ENCODE data around the gene RGS7. TPM values are rescaled to one million over a fixed set of nuclear protein-coding genes. Genes with fewer than 3 reads are reported as not detected.

The RGS7 gene
- total RNA-seq, 1 donor from 2014 or later = 0.18 TPM

- no peak overlapping the region for H3K9ac ChIP-seq (ENCODE audit: low read length)
- Mint-ChIP-seq H3K27ac (ENCODE audit: unreplicated experiment) (no peak overlapping the region), H3K4me3 (ENCODE audit: unreplicated experiment) (no peak overlapping the region), H3K27me3 (ENCODE audit: low read depth, unreplicated experiment) (no peaks in the 10 kb centered on the region), H3K36me3 (ENCODE audit: low read depth, unreplicated experiment) (no peaks in the 10 kb centered on the region), H3K4me1 (ENCODE audit: low read depth, unreplicated experiment) (peaks cover 3% of the 10 kb centered on the region), H3K9me3 (ENCODE audit: unreplicated experiment) (no peaks in the 10 kb centered on the region)
- no peaks in the 10 kb centered on the region for H3K79me2 ChIP-seq (ENCODE audit: insufficient read depth, low read length)
- no peaks in the 10 kb centered on the region for H3K36me3 ChIP-seq (ENCODE audit: insufficient read depth, low read length)
- no peaks in the 10 kb centered on the region for H3K9me3 ChIP-seq (ENCODE audit: insufficient read depth, low read depth, low read length)
- H3K4me2 ChIP-seq (ENCODE audit: low read length) = no peak overlapping the region
- no peaks in the 10 kb centered on the region for H3K4me1 ChIP-seq (ENCODE audit: insufficient read depth, low read length)
- TF ChIP-seq EZH2 (IDR thresholded peaks at IDR 0.05; ENCODE audit: insufficient read depth, low read length) = no peak
- TF ChIP-seq, protein P1, sequence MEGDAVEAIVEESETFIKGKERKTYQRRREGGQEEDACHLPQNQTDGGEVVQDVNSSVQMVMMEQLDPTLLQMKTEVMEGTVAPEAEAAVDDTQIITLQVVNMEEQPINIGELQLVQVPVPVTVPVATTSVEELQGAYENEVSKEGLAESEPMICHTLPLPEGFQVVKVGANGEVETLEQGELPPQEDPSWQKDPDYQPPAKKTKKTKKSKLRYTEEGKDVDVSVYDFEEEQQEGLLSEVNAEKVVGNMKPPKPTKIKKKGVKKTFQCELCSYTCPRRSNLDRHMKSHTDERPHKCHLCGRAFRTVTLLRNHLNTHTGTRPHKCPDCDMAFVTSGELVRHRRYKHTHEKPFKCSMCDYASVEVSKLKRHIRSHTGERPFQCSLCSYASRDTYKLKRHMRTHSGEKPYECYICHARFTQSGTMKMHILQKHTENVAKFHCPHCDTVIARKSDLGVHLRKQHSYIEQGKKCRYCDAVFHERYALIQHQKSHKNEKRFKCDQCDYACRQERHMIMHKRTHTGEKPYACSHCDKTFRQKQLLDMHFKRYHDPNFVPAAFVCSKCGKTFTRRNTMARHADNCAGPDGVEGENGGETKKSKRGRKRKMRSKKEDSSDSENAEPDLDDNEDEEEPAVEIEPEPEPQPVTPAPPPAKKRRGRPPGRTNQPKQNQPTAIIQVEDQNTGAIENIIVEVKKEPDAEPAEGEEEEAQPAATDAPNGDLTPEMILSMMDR (IDR thresholded peaks at IDR 0.05; ENCODE audit: insufficient read depth, low read depth, low read length) = no peak
- H2AFZ ChIP-seq (ENCODE audit: low read depth, low read length) = no peak overlapping the region
- no peaks in the 10 kb centered on the region for H4K20me1 ChIP-seq (ENCODE audit: insufficient read depth, low read length)
- H3K27ac ChIP-seq (ENCODE audit: low read depth, low read length) = no peak overlapping the region
- H3K4me3 ChIP-seq (ENCODE audit: insufficient read depth, low read depth, low read length) = no peak overlapping the region
- no peaks in the 10 kb centered on the region for H3K27me3 ChIP-seq (ENCODE audit: insufficient read depth, low read length)
- no peak for FAIRE-seq
- no peak for DNase-seq (ENCODE audit: low read depth)
These were observed 40.0 kb upstream of the RGS7 start for GRCh38 chr1:241396747-241397681.

DNA sequence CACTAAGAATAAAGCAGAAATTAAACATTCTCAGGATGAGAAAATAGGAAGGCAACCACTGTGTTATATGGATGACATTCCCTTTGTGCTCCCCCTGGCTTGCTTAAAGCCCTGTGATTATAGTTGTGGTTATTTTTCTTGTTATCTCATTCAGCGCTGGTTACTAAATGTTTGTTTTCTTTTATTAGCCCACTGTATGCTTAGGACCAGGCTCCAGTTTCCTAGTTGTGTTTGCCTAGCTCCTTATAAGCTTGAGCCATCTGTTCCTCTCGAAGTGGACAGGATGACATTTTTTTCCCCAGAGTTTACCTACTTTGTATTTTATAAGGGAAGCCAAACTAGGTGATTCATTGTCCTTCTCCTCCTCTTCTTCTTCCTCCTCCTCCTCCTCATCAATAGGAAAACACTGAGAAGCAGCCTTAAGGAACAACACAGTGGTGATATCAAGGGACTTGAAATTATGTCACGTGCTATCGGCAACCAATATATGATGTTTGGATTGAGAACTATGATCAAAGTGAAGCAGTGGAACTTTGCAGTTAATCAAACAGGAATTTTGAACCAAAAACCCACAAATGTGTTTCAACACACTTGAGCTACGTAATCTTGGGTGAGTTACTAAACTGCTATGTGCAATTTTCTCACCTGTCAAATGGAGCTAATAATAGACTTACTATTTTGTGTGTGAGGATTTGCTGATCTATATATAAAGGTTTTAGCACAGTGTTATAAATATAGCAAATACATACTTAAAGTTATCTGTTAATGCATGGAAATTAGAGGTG, 35.1 kb upstream of the RGS7 start:
- no peaks in the 10 kb centered on the region for H3K36me3 Mint-ChIP-seq (ENCODE audit: low read depth, unreplicated experiment)

More for the DNA sequence above, 35.1 kb upstream of the RGS7 start:
- TF ChIP-seq EZH2 (IDR thresholded peaks at IDR 0.05; ENCODE audit: insufficient read depth, low read length) = no peak
- TF ChIP-seq, protein P1 (IDR thresholded peaks at IDR 0.05; ENCODE audit: insufficient read depth, low read depth, low read length) = no peak
- no peaks in the 10 kb centered on the region for H3K79me2 ChIP-seq (ENCODE audit: insufficient read depth, low read length)
- Mint-ChIP-seq H3K27ac (ENCODE audit: unreplicated experiment) (no peak overlapping the region), H3K4me3 (ENCODE audit: unreplicated experiment) (no peak overlapping the region), H3K27me3 (ENCODE audit: low read depth, unreplicated experiment) (peaks cover 4% of the 10 kb centered on the region), H3K9me3 (ENCODE audit: unreplicated experiment) (peaks cover 4% of the 10 kb centered on the region), H3K4me1 (ENCODE audit: low read depth, unreplicated experiment) (peaks cover 3% of the 10 kb centered on the region)
- H3K36me3 ChIP-seq (ENCODE audit: insufficient read depth, low read length) = no peaks in the 10 kb centered on the region
- no peaks in the 10 kb centered on the region for H3K4me1 ChIP-seq (ENCODE audit: insufficient read depth, low read length)
- H4K20me1 ChIP-seq (ENCODE audit: insufficient read depth, low read length) = no peaks in the 10 kb centered on the region
- H2AFZ ChIP-seq (ENCODE audit: low read depth, low read length) = no peak overlapping the region
- no peak overlapping the region for H3K27ac ChIP-seq (ENCODE audit: low read depth, low read length)
- H3K27me3 ChIP-seq (ENCODE audit: insufficient read depth, low read length) = no peaks in the 10 kb centered on the region
- H3K9ac ChIP-seq (ENCODE audit: low read length) = no peak overlapping the region
- H3K4me3 ChIP-seq (ENCODE audit: insufficient read depth, low read depth, low read length) = no peak overlapping the region
- DNase-seq (ENCODE audit: low read depth) = no peak
- no peak overlapping the region for H3K4me2 ChIP-seq (ENCODE audit: low read length)
- no peaks in the 10 kb centered on the region for H3K9me3 ChIP-seq (ENCODE audit: insufficient read depth, low read depth, low read length)
- no peak for FAIRE-seq

All from astrocyte (in vitro differentiated cells and primary cell).